HepG2 (cell line): ENCODE data around the gene FKBP1B. TPM values are rescaled to one million over a fixed set of nuclear protein-coding genes. Genes with fewer than 3 reads are reported as not detected.

ENCODE experiments used
- HNF4G ChIP-seq, 2 experiments: sonication (generic) in 1 of 2; formaldehyde crosslinking in 1 of 2; IDR thresholded peaks; 2 replicates each; pipeline versions ENCODE4 v1.4.0 to v1.6.1; 2011 to 2020; ENCODE audit warnings: borderline replicate concordance in 2 of 2, low read depth in 2 of 2, mild to moderate bottlenecking in 2 of 2, low read length in 1 of 2, missing genetic modification reagents in 1 of 2, moderate library complexity in 1 of 2
- MED13 ChIP-seq: sonication (generic); formaldehyde crosslinking; IDR thresholded peaks from 2 replicates; pipeline ENCODE4 v1.5.0; 2020; ENCODE audit warnings: missing genetic modification reagents
- PAF1 ChIP-seq: IDR thresholded peaks from 2 replicates; pipeline ENCODE4 v1.6.1; 2016; ENCODE audit warnings: missing genetic modification reagents, missing compliant biosample characterization
- PCBP2 ChIP-seq: fragments of 200-400 bp; formaldehyde crosslinking; optimal IDR thresholded peaks from 2 replicates; pipeline ENCODE3; 2018; ENCODE audit warnings: low read length, low read depth; ENCODE audit not compliant: poor library complexity, severe bottlenecking
- RELA ChIP-seq: sonication (generic); formaldehyde crosslinking; IDR thresholded peaks from 2 replicates; pipeline ENCODE4 v1.4.0; 2020; ENCODE audit warnings: missing genetic modification reagents
- SRSF1 ChIP-seq: fragments of 200-400 bp; formaldehyde crosslinking; optimal IDR thresholded peaks from 2 replicates; pipeline ENCODE3; 2017; ENCODE audit warnings: mild to moderate bottlenecking, low read depth, low read length, moderate library complexity
- TEAD2 ChIP-seq: sonication (generic); formaldehyde crosslinking; IDR thresholded peaks from 2 replicates; pipeline ENCODE4 v1.9.0; 2021; ENCODE audit warnings: missing genetic modification reagents
- ZNF232 ChIP-seq: sonication (generic); formaldehyde crosslinking; IDR thresholded peaks from 2 replicates; pipeline ENCODE4 v1.4.0; 2020; ENCODE audit warnings: missing genetic modification reagents, borderline replicate concordance
- ZNF607 ChIP-seq: sonication (generic); formaldehyde crosslinking; IDR thresholded peaks from 2 replicates; pipeline ENCODE4 v1.5.1; 2020; ENCODE audit warnings: missing genetic modification reagents, mild to moderate bottlenecking, borderline replicate concordance
- polyA plus RNA-seq, 8 experiments: library from polyadenylated mRNA; depleted of rRNA in 3 of 8; stranded (reverse) in 7 of 8; unstranded in 1 of 8; fragments of >200 nt; fragmentation: Illumina TruSeq in 4 of 8; extraction: Trizol in 4 of 8; gene quantifications; 2 replicates each; pipeline versions ENCODE4 v1.2.1 to v1.2.3, GENCODE V29; 2011 to 2016; ENCODE audit warnings: low read depth in 4 of 8, missing spikeins in 1 of 8, mixed read lengths in 1 of 8; ENCODE audit not compliant: insufficient read depth in 1 of 8
- total RNA-seq, 5 experiments: library from RNA; depleted of rRNA; stranded (reverse); fragments of >200 nt; fragmentation: Illumina TruSeq; extraction: Trizol; gene quantifications; 2 replicates each; pipeline ENCODE4 v1.2.3, GENCODE V29; 2016; ENCODE audit warnings: low read depth in 1 of 5
- TF ChIP-seq, protein P1 (sequence below): sonication (generic); formaldehyde crosslinking; IDR thresholded peaks from 2 replicates; pipeline ENCODE4 v1.4.0; 2020; ENCODE audit warnings: missing genetic modification reagents
- TF ChIP-seq, protein P2 (sequence below): sonication (generic); formaldehyde crosslinking; conservative IDR thresholded peaks from 2 replicates; pipeline ENCODE4 v1.5.0; 2020; ENCODE audit warnings: missing genetic modification reagents
- TF ChIP-seq, protein P3 (sequence below): sonication (generic); formaldehyde crosslinking; IDR thresholded peaks from 2 replicates; pipeline ENCODE4 v1.8.1; 2022; ENCODE audit warnings: mild to moderate bottlenecking, missing genetic modification reagents
- TF ChIP-seq, protein P4 (sequence below): sonication (generic); formaldehyde crosslinking; IDR thresholded peaks from 2 replicates; pipeline ENCODE4 v1.5.1; 2020; ENCODE audit warnings: missing genetic modification reagents, mild to moderate bottlenecking, borderline replicate concordance

Gene FKBP1B
- total and polyA plus RNA-seq, 2 of the 13 experiments (the other 11 are each of a cell fraction or from before 2014, with no cell fraction given), result 35.2 to 96.3 TPM

DNA sequence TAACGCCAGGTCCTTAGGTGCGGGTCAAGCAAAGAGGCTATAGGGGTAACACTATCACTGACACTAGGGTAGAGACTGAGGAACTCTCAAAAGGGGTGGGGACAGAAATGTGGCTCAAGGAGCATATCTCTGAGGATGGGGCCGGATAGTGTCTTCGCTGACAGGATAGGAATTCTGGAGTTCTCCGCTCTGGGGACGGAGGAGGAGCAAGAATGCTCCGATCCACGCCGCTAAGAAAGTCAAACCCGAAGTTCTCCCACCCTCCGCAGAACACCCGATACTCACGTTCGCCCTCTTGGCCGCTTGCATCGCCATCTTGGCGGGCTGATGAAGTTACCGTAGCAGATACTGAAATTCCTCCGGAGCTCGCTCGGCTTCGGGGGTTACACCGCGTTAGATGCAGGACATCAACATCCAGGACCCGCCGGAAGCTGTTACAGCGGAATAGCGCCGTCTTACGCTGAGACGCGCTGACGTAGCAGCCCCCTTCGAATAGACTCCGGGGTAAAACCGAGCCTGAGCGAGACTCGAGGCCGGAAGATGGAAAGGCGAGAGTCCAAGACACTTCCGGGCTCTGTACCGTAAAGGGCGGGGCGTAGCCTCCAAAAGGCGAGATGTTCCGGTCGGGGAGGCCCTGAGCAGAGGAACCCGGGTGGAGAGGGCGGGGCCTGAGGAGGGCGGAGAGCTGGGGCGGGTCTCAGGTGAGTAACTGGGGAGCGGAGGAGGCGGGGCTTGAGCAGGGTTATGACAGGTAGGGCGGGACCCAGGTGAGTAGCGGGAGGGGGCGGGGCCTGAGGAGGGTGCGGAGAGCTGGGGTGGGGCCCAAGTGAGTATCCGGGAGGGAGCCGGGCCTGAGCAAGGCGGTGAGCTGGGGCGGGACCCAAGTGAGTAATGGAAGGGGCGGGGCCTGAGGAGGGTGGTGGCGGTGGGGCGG is 26.6 kb downstream of the FKBP1B start, which contains the start of gene SF3B6 (continued):
- TF ChIP-seq ZNF607 (CRISPR knock-in tag), result peak; percentile 31; the same call in 1 of the 2 replicates
- TF ChIP-seq, protein P1, sequence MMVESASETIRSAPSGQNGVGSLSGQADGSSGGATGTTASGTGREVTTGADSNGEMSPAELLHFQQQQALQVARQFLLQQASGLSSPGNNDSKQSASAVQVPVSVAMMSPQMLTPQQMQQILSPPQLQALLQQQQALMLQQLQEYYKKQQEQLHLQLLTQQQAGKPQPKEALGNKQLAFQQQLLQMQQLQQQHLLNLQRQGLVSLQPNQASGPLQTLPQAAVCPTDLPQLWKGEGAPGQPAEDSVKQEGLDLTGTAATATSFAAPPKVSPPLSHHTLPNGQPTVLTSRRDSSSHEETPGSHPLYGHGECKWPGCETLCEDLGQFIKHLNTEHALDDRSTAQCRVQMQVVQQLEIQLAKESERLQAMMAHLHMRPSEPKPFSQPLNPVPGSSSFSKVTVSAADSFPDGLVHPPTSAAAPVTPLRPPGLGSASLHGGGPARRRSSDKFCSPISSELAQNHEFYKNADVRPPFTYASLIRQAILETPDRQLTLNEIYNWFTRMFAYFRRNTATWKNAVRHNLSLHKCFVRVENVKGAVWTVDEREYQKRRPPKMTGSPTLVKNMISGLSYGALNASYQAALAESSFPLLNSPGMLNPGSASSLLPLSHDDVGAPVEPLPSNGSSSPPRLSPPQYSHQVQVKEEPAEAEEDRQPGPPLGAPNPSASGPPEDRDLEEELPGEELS (CRISPR knock-in tag), result peak; percentile 82
- TF ChIP-seq, protein P2, sequence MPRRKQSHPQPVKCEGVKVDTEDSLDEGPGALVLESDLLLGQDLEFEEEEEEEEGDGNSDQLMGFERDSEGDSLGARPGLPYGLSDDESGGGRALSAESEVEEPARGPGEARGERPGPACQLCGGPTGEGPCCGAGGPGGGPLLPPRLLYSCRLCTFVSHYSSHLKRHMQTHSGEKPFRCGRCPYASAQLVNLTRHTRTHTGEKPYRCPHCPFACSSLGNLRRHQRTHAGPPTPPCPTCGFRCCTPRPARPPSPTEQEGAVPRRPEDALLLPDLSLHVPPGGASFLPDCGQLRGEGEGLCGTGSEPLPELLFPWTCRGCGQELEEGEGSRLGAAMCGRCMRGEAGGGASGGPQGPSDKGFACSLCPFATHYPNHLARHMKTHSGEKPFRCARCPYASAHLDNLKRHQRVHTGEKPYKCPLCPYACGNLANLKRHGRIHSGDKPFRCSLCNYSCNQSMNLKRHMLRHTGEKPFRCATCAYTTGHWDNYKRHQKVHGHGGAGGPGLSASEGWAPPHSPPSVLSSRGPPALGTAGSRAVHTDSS (CRISPR knock-in tag), result 0 out of 2 replicates have a peak, but pooled peaks have one; percentile 76
- TF ChIP-seq PAF1 (CRISPR knock-in tag), result no peak; the same call in 1 of the 2 replicates
- no peak for TF ChIP-seq MED13 (CRISPR knock-in tag)
- TF ChIP-seq, protein P3, sequence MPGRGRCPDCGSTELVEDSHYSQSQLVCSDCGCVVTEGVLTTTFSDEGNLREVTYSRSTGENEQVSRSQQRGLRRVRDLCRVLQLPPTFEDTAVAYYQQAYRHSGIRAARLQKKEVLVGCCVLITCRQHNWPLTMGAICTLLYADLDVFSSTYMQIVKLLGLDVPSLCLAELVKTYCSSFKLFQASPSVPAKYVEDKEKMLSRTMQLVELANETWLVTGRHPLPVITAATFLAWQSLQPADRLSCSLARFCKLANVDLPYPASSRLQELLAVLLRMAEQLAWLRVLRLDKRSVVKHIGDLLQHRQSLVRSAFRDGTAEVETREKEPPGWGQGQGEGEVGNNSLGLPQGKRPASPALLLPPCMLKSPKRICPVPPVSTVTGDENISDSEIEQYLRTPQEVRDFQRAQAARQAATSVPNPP (CRISPR knock-in tag), result peak; percentile 92; the same call in 1 of the 2 replicates
- peak; percentile 58; the same call in 1 of the 2 replicates for TF ChIP-seq RELA (CRISPR knock-in tag)
- peak; percentile 64; the same call in 1 of the 2 replicates for TF ChIP-seq HNF4G (IDR thresholded peaks at IDR 0.05; ENCODE audit: borderline replicate concordance, low read depth, low read length)
- TF ChIP-seq HNF4G (CRISPR knock-in tag; IDR thresholded peaks at IDR 0.05; ENCODE audit: borderline replicate concordance, low read depth), result peak; percentile 90
- peak; percentile 82 for TF ChIP-seq SRSF1
- TF ChIP-seq, protein P4, sequence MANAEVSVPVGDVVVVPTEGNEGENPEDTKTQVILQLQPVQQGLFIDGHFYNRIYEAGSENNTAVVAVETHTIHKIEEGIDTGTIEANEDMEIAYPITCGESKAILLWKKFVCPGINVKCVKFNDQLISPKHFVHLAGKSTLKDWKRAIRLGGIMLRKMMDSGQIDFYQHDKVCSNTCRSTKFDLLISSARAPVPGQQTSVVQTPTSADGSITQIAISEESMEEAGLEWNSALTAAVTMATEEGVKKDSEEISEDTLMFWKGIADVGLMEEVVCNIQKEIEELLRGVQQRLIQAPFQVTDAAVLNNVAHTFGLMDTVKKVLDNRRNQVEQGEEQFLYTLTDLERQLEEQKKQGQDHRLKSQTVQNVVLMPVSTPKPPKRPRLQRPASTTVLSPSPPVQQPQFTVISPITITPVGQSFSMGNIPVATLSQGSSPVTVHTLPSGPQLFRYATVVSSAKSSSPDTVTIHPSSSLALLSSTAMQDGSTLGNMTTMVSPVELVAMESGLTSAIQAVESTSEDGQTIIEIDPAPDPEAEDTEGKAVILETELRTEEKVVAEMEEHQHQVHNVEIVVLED (CRISPR knock-in tag), result peak; percentile 100
- no peak for TF ChIP-seq PCBP2
- TF ChIP-seq ZNF232, result 0 out of 2 replicates have a peak, but pooled peaks have one; percentile 73
- no peak for TF ChIP-seq TEAD2 (CRISPR knock-in tag)
